ENCODE measurements around the gene SLC23A2.

DNA sequence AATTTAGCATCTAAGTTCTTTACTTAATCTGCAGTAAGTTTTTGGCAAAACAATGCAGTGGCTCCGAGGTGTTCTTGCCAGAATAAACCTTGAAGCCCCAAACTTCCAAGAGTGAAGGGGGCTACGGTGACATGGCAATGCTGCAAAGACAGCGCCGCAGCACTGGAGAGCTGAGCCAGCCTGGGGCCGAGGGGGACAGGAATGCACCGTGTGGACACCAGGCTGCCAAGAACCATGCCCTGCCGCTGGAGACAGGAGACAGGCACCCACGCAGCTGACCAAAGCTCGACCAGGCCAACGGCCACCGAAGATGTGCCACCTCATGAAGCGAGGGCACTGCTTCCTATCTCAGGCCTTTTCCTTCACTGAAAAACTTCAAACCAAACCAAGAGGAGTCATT is 146.2 kb downstream of the SLC23A2 start:
- TF ChIP-seq POLR2A (IDR thresholded peaks at IDR 0.05), result no peak
- TF ChIP-seq, protein P1, sequence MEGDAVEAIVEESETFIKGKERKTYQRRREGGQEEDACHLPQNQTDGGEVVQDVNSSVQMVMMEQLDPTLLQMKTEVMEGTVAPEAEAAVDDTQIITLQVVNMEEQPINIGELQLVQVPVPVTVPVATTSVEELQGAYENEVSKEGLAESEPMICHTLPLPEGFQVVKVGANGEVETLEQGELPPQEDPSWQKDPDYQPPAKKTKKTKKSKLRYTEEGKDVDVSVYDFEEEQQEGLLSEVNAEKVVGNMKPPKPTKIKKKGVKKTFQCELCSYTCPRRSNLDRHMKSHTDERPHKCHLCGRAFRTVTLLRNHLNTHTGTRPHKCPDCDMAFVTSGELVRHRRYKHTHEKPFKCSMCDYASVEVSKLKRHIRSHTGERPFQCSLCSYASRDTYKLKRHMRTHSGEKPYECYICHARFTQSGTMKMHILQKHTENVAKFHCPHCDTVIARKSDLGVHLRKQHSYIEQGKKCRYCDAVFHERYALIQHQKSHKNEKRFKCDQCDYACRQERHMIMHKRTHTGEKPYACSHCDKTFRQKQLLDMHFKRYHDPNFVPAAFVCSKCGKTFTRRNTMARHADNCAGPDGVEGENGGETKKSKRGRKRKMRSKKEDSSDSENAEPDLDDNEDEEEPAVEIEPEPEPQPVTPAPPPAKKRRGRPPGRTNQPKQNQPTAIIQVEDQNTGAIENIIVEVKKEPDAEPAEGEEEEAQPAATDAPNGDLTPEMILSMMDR (IDR thresholded peaks at IDR 0.05 in 4 of 5, conservative IDR thresholded peaks at IDR 0.05 in 1 of 5), result no peak
